ENCODE results near the gene SDR39U1.
"Not testable (repeated sequence)": the region's sequence is repeated elsewhere in the genome, so short reads cannot be mapped to it uniquely, and the experiment has no call there.

The SDR39U1 gene, protein sequence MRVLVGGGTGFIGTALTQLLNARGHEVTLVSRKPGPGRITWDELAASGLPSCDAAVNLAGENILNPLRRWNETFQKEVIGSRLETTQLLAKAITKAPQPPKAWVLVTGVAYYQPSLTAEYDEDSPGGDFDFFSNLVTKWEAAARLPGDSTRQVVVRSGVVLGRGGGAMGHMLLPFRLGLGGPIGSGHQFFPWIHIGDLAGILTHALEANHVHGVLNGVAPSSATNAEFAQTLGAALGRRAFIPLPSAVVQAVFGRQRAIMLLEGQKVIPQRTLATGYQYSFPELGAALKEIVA

DNA sequence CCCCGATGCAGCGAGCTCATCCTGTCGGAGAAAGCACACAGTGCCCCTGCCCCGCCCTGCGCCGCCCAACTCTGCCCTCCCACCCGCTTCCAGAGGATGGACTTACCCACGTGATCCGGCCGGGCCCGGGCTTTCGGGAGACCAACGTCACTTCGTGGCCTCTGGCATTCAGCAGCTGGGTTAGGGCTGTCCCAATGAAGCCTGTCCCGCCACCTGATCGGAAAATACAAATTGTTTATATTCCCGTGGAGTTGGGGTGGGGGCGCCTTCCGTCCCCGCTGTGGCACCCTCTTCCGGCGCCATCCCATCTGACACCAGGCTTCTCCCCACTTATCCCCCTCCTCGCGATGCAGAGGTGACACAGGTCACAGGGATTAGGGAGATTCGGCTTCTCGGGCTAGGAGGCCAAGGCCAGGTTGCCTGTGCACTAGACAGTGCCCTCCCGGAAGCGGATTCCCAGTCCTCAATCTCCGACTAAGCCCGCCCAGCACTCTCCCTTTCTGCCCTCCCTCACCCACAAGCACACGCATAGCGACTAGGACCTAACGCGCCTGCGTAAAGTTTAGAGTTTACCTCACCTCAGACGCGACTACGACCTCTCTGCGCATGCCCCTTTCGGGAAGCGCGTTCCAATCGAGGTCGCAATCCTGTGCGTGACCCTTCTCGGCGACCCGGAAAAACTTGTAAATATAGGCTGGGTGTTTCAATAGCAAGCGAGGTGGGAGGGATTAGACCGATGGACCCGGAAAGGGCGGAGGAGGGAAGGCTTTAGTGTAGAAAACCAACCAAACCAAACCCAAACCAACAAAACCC, at the start of gene SDR39U1:
TSS of gene SDR39U1 (minus strand) at position 537 of the 813 bp plus-strand sequence. CDS start at position 530, 7 bp downstream.
- no peaks in the 10 kb centered on the region for H3K27me3 Mint-ChIP-seq (ENCODE audit: low read depth)
- peaks cover 25% of the 10 kb centered on the region for H3K36me3 Mint-ChIP-seq (ENCODE audit: low read depth)
- peaks cover 32% of the 10 kb centered on the region for H3K4me1 Mint-ChIP-seq (ENCODE audit: low read depth)
- no peaks in the 10 kb centered on the region for H3K9me3 Mint-ChIP-seq
- peak within 1 kb of the TSS; percentile 92 for H3K4me3 Mint-ChIP-seq
- peak within 1 kb of the TSS; percentile 96 for H3K27ac Mint-ChIP-seq

DNA sequence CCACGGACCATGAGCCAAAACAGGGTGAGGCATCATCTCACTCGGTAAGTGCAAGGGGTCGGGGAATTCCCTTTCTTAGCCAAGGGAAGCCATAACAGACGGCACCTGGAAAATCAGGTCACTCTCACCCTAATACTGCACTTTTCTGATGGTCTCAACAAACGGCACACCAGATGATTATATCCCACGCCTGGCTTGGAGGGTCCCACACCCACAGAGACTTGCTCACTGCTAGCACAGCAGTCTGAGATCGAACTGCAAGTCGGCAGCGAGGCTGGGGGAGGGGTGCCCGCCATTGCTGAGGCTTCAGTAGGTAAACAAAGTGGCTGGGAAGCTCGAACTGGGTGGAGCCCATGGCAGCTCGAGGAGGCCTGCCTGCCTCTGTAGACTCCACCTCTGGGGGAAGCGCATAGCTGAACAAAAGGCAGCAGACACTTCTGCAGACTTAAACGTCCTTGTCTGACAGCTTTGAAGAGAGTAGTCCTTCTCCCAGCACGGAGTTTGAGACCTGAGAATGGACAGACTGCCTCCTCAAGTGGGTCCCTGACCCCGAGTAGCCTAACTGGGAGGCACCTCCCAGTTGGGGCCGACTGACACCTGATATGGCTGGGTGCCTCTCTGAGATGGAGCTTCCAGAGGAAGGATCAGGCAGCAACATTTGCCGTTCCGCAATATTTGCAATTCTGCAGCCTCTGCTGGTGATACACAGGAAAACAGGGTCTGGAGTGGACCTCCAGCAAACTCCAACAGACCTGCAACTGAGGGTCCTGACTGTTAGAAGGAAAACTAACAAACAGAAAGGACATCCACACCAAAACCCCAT, 49.2 kb upstream of the SDR39U1 start:
- H3K4me3 Mint-ChIP-seq; H3K27ac Mint-ChIP-seq; H3K4me1 Mint-ChIP-seq (ENCODE audit: low read depth); H3K9me3 Mint-ChIP-seq; H3K27me3 Mint-ChIP-seq (ENCODE audit: low read depth); H3K36me3 Mint-ChIP-seq (ENCODE audit: low read depth): not testable (repeated sequence)

DNA sequence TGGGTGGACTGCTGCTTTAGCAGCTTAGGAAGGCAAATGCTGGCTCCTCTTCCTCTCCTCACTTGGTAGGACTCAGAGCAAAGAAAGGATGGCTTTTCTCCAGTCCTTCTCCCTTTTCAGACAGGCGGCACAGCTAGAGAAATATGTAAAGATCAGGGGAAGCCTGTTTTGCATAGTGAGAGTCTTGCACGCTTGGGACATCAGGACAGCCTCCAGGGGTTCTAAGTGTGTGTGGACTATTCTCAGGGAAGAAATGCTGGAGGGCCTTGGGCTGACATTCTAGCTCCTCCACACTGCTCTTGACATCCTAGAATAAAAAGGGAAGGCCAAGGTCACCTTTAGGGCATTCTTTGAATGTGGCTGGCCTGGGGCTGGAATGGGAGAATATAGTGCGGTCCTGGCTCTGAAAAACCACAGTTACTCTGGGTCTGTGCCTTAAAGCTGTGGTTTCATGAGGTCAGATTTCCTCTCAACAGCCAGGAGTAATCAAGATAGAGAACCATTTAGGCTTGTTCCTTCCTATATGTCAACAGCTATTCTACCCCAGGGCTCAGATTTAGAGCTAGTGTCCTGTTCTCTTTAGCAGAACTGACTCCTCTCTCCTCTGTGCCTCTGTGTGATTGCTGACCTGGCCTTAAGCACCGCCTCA, 41.2 kb upstream of the SDR39U1 start:
- H3K4me3 Mint-ChIP-seq, result peak overlapping the region; percentile 18
- peaks cover 5% of the 10 kb centered on the region for H3K9me3 Mint-ChIP-seq
- peaks cover 17% of the 10 kb centered on the region for H3K4me1 Mint-ChIP-seq (ENCODE audit: low read depth)
- no peaks in the 10 kb centered on the region for H3K27me3 Mint-ChIP-seq (ENCODE audit: low read depth)
- H3K27ac Mint-ChIP-seq, result no peak overlapping the region
- no peaks in the 10 kb centered on the region for H3K36me3 Mint-ChIP-seq (ENCODE audit: low read depth)

DNA sequence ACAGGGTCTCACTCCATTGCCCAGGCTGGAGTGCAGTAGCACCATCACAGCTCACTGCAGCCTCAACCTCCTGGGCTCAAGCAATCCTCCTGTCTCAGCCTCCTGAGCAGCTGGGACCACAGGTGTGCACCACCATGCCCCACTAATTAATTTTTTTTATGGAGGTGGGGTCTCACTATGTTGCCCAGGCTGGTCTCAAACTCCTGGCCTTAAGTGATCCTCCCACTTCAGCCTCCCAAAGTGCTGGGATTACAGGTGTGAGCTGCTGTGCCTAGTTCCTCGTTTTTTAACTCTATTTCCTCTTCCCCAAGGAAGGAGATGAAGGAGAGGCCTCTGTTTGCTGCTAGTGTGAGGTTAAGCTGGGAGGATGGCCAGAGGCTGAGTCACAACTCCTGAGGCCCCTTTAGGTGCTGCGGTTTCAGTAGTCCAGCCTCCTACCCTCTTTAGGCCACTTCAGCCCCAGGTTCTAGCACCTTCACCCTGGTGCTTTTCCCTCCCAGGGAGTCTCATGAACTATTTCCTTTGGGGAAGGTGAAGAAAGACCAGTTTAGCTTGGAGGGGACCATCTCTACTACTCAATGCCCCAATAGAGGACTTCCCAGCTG, 40.2 kb upstream of the SDR39U1 start:
- not testable (repeated sequence) for H3K27ac Mint-ChIP-seq; H3K36me3 Mint-ChIP-seq (ENCODE audit: low read depth); H3K4me3 Mint-ChIP-seq; H3K9me3 Mint-ChIP-seq; H3K27me3 Mint-ChIP-seq (ENCODE audit: low read depth)
- peaks cover 17% of the 10 kb centered on the region for H3K4me1 Mint-ChIP-seq (ENCODE audit: low read depth)

DNA sequence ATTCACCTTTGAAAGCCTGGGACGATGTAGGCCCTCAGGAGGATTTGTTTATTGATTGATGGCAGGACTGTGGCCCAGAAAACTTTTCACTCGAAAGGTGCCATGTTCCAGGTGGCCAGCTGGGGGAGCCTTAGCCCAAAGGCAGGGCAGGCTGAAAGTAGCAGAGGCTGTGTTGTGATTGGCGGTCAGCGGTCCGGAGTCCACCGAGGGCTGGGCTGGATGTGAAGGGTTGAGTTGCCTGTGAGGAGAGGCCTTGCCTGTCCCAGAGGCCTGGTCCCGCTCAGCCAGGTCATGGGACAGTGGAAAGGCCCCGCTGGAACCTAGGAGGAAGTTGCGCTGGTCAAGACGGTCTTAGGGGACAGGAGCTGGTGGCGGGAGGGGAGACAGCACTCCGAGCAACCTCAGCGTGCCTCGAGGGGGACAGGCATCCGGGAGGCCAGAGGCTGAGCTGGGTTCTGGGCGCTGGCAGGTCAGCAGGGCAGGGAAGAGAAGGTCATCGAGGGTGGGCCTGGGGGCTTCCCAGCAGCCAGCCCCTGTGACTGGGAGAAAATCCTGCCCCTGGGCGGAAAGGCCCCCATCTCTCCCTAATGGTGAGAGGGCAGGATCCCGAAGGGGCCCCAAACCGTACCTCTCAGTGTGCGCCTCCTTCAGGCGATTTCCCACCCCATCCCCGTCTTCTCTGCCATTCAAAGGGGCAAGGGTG, 39.2 kb upstream of the SDR39U1 start:
- Mint-ChIP-seq H3K27me3 (ENCODE audit: low read depth) (no peaks in the 10 kb centered on the region), H3K9me3 (peaks cover 6% of the 10 kb centered on the region), H3K4me1 (ENCODE audit: low read depth) (peaks cover 17% of the 10 kb centered on the region), H3K36me3 (ENCODE audit: low read depth) (no peaks in the 10 kb centered on the region), H3K4me3 (peak overlapping the region; percentile 57), H3K27ac (peak overlapping the region; percentile 52)

DNA sequence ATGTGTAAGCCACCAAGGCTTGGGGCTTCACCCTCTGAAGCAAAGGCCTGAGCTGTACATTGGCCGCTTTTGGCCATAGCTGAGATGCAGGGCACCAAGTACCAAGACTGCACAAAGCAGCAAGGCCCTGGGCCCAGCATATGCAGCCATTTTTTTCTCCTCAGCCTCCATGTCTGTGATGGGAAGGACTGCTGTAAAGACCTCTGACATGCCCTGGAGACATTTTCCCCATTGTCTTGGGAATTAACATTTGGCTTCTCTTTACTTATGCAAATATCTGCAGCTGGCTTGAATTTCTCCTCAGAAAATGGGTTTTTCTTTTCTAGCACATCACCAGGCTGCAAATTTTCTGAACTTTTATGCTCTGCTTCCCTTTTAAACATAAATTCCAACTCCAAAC, 37.4 kb upstream of the SDR39U1 start:
- not testable (repeated sequence) for H3K36me3 Mint-ChIP-seq (ENCODE audit: low read depth); H3K9me3 Mint-ChIP-seq; H3K4me3 Mint-ChIP-seq; H3K27ac Mint-ChIP-seq; H3K27me3 Mint-ChIP-seq (ENCODE audit: low read depth)
- peaks cover 17% of the 10 kb centered on the region for H3K4me1 Mint-ChIP-seq (ENCODE audit: low read depth)

DNA sequence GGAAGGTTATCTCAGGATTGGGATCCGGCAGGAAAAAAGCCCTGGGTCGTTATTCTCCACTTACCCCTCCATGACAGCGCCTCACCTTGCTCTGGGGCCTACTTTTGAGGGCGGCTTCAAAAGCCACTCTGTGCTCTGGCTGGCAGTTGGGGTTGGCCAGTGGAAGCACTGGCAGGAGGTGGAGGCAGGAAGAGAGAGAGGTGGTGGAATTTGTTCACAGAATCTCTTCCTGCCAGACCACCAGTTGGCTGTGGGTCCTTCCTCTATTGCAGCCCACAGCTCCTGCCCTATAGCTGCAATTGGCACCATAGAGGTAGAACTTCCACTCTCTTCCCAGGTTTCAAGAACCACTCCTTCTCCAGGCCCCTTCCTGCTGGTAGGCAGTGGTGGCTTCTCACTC, 32.7 kb upstream of the SDR39U1 start:
- H3K4me3 Mint-ChIP-seq, result no peak overlapping the region
- H3K36me3 Mint-ChIP-seq (ENCODE audit: low read depth), result peaks cover 3% of the 10 kb centered on the region
- H3K4me1 Mint-ChIP-seq (ENCODE audit: low read depth), result no peaks in the 10 kb centered on the region
- H3K27me3 Mint-ChIP-seq (ENCODE audit: low read depth), result no peaks in the 10 kb centered on the region
- no peak overlapping the region for H3K27ac Mint-ChIP-seq
- H3K9me3 Mint-ChIP-seq, result peaks cover 17% of the 10 kb centered on the region

DNA sequence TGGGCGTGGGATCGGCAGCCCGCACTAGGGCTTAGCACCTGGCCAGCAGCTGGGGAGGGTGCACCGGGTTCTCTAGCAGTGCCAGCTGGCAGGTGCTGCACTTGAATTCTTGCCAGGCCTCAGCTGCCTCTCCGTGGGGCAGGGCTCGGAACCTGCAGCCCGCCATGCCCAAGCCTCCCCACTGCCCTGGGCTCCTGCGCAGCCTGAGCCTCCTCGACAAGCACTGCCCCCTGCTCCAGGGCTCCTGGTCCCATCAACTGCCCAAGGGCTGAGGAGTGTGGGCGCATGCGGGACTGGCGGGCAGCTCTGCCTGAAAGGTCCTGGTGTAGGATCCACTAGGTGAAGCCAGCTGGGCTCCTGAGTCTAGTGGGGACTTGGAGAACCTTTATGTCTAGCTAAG, 30.6 kb upstream of the SDR39U1 start:
- peaks cover 3% of the 10 kb centered on the region for H3K36me3 Mint-ChIP-seq (ENCODE audit: low read depth)
- H3K27me3 Mint-ChIP-seq (ENCODE audit: low read depth), result no peaks in the 10 kb centered on the region
- no peaks in the 10 kb centered on the region for H3K4me1 Mint-ChIP-seq (ENCODE audit: low read depth)
- H3K9me3 Mint-ChIP-seq, result peaks cover 10% of the 10 kb centered on the region
- H3K27ac Mint-ChIP-seq, result no peak overlapping the region
- H3K4me3 Mint-ChIP-seq, result no peak overlapping the region

DNA sequence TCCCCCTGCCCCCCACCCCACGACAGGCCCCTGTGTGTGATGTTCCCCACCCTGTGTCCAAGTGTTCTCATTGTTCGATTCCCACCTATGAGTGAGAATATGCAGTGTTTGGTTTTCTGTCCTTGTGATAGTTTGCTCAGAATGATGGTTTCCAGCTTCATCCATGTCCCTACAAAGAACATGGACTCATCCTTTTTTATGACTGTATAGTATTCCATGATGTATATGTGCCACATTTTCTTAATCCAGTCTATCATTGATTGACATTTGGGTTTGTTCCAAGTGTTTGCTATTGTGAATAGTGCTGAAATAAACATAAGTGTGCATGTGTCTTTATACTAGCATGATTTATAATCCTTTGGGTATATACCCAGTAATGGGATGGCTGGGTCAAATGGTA, 27.9 kb upstream of the SDR39U1 start:
- H3K27ac Mint-ChIP-seq; H3K4me3 Mint-ChIP-seq; H3K27me3 Mint-ChIP-seq (ENCODE audit: low read depth); H3K4me1 Mint-ChIP-seq (ENCODE audit: low read depth); H3K36me3 Mint-ChIP-seq (ENCODE audit: low read depth): not testable (repeated sequence)
- H3K9me3 Mint-ChIP-seq, result peaks cover 10% of the 10 kb centered on the region

DNA sequence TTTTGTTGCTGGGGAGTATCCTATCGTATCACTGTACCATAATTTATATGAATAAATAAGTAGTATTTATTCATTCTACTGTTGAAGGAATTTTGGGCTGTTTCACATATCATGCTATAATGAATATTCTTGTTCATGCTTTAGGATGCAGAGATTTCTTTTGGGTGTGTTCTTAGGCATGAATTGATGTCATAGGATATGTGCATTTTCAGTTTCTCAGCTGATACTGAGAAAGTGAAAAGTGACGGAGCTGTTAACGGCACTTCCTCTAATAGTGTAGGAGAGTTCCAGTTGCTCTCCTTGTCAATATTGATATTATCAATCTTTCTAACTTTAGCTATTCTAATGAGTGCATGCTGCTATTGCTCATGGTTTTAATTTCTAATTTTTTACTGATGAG, 23.2 kb upstream of the SDR39U1 start:
- Mint-ChIP-seq H3K9me3 (peaks cover 8% of the 10 kb centered on the region), H3K27ac (no peak overlapping the region), H3K4me1 (ENCODE audit: low read depth) (peaks cover 7% of the 10 kb centered on the region), H3K27me3 (ENCODE audit: low read depth) (peaks cover 8% of the 10 kb centered on the region), H3K4me3 (no peak overlapping the region), H3K36me3 (ENCODE audit: low read depth) (peaks cover 2% of the 10 kb centered on the region)

DNA sequence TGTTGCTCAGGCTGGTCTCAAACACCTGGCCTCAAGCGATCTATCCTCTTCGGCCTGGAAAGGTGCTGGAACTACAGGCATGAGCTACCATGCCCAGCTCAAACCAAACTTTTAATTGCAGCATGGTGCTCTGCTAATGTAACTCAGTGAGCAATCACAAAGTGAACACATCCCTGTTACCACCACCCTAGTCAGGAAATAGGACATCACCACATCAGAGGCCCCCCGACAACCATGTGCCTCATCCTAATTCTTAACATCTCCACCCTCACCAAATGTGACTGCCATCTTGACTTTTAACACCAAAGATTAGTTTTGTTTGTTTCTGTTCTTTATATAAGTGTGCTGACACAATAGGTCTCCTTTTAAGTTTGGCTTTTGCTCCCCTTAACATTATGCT, 22.8 kb upstream of the SDR39U1 start:
- Mint-ChIP-seq H3K9me3 (peaks cover 3% of the 10 kb centered on the region), H3K4me1 (ENCODE audit: low read depth) (peaks cover 7% of the 10 kb centered on the region), H3K4me3 (no peak overlapping the region), H3K36me3 (ENCODE audit: low read depth) (peaks cover 4% of the 10 kb centered on the region), H3K27ac (no peak overlapping the region), H3K27me3 (ENCODE audit: low read depth) (peaks cover 8% of the 10 kb centered on the region)

DNA sequence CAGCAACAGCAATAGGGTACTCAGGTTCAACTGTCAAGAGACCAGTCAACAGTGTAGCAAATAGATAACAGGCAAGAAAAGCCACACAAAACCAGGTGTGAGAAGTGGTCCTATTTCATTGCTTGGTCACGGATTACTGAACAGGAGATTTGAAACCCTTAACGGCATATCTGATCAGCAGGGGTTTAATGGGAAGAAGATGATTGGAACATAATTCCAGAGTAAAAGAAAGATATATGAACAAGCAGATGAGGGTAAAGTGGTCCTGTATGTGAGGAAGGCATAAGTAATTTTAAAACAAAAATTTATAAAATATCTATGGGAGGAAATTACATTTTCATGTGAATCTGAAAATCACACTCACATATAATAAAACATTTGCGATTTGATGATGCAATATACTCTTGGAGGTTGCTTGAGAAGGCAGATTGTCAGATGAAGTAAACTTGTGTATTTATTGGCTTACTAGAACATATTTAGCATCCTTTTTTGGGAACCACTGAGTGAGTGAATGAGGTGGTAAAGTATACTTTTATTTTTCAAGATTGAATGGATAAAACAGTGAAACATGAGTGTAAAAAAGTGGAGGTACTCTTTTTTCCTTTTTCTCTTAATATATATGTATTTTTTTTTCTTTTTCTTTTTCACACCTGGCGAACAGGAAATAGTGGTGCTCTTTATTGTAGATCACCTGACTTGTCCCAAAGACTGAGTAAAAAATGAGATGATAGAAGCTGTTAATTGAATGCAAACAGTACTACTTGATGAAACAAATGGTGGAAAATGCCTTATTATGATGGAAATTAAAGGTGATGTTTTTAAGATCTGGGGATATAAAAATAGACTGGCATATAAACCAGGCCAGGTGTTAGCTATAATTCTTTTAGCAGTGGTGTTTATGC, 21.6 kb upstream of the SDR39U1 start:
- H3K4me1 Mint-ChIP-seq (ENCODE audit: low read depth), result peaks cover 7% of the 10 kb centered on the region
- peaks cover 3% of the 10 kb centered on the region for H3K9me3 Mint-ChIP-seq
- H3K27ac Mint-ChIP-seq, result no peak overlapping the region
- peak overlapping the region; percentile 18 for H3K4me3 Mint-ChIP-seq
- H3K36me3 Mint-ChIP-seq (ENCODE audit: low read depth), result peaks cover 4% of the 10 kb centered on the region
- H3K27me3 Mint-ChIP-seq (ENCODE audit: low read depth), result peaks cover 8% of the 10 kb centered on the region
